HG02588 (cell line): ENCODE measurements around the gene WDR83.
"Not testable (repeated sequence)": the region's sequence is repeated elsewhere in the genome, so short reads cannot be mapped to it uniquely, and the experiment has no call there.

Experiments used
- ATAC-seq: cut with Tn5 transposase; IDR thresholded peaks from one replicate; pipeline ENCODE4 v1.9.1; 2021; ENCODE audit warnings: mild to moderate bottlenecking, moderate library complexity; ENCODE audit not compliant: unreplicated experiment

The WDR83 gene

GRCh38 chr19:12655546-12655945 lies 11.1 kb upstream of the WDR83 start:
- no peak for ATAC-seq

- no peak for ATAC-seq
Observed at GRCh38 chr19:12656899-12657571, 9.6 kb upstream of the WDR83 start.

DNA sequence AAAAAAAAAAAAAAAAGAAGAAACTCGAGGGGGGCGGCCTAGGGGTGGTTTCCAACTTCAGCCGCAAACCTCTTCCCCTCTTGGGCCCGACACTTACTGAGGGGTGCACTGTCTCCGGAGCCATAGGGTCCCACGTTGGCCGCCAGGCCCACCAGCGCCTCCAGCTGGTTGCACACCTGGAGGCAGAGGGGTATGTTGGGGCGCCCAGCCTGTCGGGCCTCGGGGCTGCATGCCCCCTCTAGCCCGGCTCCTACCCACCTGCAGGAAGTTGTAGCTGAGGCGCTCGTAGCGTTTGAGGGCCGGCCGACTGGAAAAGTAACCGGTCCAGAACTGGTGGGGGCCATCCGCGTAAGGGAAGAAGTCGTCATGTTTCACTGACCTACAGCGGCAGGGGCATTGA lies 8.6 kb upstream of the WDR83 start:
- no peak for ATAC-seq

GRCh38 chr19:12660980-12661379 lies 5.6 kb upstream of the WDR83 start:
- no peak for ATAC-seq

GRCh38 chr19:12664406-12665280 lies 2.0 kb upstream of the WDR83 start:
- ATAC-seq = no peak

GRCh38 chr19:12665281-12665573 lies 1.4 kb upstream of the WDR83 start:
- no peak for ATAC-seq

DNA sequence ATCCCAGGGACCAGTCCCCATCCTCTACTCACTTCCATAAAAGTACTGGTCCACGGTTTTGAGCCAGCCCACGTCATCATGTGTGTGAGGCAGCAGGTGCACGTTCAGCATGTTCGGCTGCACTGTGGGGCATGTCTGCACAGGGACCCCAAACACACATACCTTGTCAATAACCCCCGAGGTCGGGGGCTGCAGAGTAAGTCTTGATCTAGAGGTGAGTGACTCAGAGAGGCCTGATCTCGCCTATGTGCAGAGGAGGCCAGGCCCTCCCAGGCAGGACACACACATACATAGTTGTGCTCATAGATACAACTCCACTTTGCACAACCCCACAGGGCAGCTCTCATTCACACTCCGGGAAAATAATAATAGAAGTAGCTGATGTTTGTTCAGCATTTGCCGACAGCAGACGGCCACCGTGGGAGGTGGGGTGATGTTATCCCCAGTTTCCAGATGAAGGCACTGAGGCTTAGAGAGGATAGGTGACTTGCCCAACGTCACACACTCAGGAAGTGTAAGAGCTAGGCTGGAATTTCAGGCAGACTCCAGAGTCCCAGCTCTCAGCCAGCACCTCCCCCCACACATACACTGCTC lies 839 bp upstream of the WDR83 start:
- no peak for ATAC-seq

DNA sequence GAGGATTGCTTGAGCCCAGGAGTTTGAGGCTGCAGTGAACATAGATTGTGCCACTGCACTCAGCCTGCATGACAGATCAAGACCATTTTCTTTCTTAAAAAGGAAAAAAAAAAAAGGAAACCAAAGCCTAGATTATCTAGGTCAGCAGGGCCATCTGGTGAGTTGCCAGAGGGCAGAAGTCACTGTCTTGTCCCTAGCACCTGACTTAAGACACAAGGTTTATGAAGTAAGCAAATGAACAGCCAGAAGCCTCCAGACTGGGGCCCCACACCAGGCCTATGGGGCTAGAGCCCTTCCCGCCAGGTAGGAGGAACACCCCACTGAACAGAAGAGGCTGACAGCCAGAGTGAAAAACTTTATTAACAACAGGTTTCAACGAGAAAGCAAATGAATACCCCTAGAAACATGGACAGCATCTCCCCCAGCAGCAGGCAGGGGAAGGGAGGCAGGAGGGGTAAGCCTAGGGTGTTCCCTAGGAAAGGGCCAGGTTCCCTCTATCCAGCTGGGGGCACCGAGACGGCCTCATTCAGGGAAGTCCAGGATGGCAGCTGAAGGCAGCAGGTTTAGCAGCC lies 1.2 kb downstream of the WDR83 start:
- ATAC-seq = no peak

DNA sequence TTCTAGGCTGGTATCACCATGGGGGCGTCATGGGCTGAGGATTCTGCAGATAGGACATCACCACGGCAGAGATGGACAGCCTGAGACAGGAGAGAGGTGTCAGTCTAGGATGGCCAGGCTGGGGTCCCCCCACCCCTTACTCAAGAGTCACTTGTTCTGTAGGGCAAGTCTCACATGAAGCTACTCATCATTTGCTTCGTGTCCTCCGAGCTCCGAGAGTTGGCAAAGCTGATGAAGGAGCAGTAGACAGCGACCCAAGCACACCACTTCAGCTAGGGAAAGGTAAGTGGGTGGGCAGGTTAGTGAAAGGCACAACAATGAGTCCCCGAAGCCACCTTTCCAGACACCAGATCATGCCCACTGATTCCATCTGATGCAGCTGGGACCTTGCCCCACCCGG lies 1.7 kb downstream of the WDR83 start:
- ATAC-seq = no peak

DNA sequence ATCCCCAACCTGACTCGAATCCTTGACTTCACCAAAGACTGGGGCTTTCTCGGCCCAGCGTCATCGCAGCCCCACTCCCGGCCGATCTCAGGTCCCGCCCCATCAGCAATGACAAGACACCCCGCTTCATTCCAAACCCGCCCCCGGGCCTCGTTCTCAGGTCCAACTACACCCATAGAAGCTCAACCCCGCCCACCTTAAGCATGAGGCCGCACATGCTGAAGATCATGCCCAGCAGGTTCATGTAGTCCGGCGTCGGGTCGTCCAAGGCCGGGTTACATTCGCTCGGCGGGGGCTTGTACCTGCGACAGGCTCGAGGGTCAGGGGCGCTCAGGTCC lies 2.3 kb downstream of the WDR83 start:
- ATAC-seq = no peak

DNA sequence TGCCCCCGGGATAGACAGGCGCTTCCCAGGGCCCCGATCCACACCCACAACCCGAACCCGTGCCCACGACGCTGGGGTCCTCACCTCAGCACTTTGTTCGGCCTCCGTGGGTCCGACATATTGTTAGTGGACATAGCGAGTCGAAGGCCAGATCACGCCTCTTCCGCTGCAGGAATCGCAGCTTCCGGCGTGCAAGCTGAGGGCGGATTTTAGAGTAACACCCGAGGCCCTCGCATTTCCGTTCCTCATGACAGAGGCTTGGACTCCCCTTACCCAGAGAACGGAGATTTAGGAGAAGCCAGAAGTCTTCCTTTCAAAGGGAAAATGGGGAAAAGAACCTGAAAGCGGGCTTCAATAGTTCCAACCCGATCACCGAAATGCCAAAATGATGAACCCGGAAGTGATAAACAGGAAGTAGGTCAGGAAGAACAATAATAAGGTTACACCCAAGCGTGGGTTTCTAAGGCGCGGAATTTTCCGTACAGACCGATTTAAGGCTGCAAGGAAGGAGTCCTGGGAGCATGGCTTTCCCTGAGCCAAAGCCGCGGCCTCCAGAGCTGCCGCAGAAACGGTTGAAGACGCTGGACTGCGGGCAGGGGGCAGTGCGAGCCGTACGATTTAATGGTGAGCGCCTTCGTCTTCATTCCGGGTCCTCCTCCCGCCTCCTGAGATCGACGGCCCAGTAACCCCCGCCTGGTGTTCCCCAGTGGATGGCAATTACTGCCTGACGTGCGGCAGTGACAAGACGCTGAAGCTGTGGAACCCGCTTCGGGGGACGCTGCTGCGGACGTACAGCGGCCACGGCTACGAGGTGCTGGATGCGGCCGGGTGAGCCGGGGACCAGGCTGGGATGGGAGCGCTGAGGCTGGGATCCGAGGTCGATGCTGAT lies 2.9 kb downstream of the WDR83 start:
- no peak for ATAC-seq

DNA sequence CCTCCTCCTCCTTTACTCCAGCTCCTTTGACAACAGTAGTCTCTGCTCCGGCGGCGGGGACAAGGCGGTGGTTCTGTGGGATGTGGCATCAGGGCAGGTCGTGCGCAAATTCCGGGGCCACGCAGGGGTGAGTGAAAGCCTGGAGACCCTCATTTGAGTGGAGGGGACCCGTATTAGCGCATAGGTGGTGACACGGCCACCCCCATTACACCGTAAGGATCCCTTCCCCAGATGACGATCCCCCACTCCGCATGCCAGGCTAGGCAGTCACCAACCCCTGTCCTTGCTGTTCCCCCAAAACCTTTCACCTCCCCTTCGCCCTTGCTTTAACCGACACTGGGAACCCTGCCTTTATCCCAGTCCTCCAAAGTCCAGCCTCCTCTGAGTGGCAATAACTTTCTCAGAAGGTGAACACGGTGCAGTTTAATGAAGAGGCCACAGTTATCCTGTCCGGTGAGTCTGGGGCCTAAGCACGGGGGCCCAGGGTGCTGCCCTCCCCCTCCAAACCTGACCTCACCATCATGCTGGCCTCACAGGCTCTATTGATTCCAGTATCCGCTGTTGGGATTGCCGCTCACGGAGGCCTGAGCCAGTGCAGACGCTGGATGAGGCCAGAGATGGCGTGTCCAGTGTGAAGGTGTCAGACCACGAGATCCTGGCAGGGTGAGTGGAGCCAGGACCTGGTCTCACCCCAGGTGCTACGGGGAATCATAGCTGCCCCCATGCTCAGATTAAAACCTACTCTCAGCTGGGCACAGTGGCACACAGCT lies 3.7 kb downstream of the WDR83 start:
- no peak for ATAC-seq

- no peak for ATAC-seq
Observed at GRCh38 chr19:12672744-12673143, 6.1 kb downstream of the WDR83 start.

DNA sequence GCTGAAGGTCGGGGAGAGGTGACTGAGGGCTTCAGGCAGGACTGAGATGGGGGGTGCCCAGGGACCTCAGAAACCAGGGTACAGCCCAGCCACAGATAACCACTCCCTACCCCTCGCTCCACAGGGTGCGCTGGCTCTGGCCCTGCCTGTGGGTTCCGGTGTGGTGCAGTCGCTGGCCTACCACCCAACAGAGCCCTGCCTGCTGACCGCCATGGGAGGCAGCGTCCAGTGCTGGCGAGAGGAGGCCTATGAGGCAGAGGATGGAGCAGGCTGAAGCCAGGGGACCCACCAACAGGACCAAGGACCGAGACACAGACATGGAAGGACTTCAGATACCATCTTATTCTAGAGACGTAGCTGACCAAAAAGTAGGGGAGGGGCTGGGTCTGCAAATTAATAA lies 8.8 kb downstream of the WDR83 start:
- ATAC-seq = no peak

DNA sequence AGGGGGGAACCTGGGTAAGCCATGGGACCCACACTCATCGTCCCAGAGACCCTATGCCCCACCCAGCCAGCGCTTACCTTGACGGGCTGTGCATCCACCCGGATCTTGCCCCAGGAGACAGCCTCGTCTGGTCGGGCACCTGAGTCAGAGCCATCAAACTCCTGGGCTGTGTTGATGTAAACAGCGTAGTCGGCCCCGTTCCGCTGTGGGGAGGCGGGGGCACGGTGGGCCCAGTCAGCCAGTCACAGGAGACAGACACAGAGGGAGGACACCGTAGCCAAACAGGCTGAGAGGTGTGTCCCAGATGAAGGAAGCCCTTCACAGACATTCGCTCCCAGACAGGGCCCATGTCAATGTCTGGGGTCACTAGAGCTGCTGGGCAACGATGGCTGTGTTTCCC lies 9.3 kb downstream of the WDR83 start:
- no peak for ATAC-seq

GRCh38 chr19:12676384-12676792 lies 9.8 kb downstream of the WDR83 start:
- ATAC-seq = no peak

DNA sequence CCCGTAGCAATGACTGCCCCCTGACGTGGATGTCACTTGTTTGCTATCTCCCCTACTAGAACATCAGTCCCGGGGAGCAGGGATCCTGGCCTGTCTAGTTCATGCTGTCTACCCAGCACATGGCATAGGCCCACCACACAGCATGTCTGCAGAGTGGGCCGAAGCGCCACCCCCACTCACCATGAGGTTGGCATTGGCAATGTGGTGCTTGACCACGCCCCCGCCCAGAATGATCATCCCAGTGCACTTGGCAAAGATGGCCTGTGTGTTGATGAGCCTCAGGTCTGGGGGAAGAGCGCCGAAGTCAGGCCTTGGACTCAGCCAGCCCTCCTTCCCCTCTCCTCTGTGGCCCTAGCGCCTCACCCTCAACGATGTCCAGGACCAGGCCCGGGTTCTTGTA lies 10.3 kb downstream of the WDR83 start:
- ATAC-seq = no peak

- not testable (repeated sequence) for ATAC-seq
Observed at GRCh38 chr19:12678039-12678438, 11.4 kb downstream of the WDR83 start.

GRCh38 chr19:12680034-12680433 lies 13.4 kb downstream of the WDR83 start:
- no peak for ATAC-seq
